NCI-H146 treated with DMSO at 0.1 percent for 48 hours (cell line): ENCODE measurements around the gene MRPL12.
"Not testable (repeated sequence)": the region's sequence is repeated elsewhere in the genome, so short reads cannot be mapped to it uniquely, and the experiment has no call there.

ENCODE experiments used
- DNase-seq: peaks from one replicate; lab custom pipeline; 2025; ENCODE audit not compliant: unreplicated experiment; lab: John Stamatoyannopoulos, UW

Gene MRPL12

DNA sequence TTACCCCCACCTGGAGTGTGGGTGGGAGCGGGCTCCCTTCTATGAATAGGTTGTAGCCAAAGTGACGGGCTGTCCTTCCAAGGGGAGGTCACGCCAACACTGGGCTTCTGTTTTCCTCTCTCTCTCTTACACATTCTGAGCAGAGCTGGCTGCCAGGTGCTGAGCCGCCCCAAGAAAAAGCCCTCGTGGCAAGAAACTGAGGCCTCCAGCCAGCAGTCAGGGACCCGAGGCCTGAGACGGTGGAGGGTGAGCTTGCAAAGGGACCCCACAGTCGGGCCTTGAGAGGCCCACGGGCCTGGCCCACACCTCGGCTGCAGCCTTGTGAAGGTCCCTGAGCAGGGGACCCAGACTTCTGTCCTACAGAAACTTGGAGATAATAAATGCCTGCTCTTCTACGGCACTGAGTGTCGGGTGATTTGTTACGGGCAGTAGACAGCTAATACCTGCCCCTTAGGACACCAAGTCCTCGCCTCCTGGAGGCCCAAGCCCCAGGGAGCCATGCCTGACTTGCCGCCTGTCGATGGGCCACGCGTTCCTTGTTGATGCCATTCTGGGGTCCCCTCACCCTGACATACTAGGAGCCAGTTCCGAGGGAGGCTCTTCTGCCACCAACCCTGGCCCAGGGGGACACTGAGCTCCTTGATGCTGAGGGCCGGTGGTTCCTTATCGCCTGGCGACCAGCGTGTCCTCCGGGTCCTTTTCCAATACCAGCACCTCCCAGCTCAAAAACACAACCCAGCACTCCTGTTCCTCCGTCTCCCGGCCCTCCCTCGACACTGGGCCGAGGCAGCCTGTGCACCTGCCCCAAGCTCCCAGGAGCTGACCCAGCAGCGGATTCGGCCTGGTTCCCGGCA, 35.0 kb downstream of the MRPL12 start:
- no peak for DNase-seq

DNA sequence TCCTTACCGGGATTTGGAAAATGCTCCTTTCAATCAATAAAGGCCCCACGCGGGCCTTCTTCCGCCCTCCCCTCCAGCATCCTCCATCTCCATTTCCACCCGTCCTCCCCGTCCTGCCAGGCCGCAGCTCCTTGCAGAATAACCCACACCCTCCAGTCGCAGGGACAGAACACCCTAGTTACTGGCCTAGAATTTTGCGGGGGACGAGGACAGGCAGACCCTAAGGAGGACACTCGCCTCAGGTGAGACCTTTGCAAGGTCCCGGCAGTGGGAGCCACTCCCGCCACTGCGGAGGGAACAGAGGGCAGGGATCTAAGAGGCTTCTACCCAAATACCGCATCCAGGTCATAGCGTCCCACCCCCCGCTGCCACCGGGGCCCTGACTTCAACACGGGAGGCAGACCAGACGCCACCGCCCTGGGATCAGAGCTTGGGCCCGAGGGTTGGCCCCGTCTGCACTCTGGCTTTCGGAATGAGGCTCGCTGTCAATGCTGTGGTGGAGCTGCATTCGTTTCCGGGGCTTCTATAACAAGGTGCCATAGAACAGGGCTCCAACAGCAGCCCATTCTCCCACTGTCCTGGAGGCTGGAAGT, 35.7 kb downstream of the MRPL12 start:
- no peak for DNase-seq

DNA sequence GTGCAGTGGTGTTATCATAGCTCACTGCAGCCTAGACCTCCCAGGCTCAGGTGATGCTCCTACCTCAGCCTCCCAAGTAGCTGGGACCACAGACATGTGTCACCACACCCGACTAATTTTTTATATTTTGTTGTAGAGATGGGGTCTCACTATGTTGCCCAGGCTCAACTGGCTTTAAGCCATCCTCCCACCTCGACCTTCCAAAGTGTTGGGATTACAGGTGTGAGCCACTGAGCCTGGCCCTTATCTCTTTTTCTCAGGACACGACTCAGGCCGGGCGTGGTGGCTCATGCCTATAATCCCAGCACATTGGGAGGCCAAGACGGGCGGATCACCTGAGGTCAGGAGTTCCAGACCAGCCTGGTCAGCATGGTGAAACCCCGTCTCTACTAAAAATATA, 36.4 kb downstream of the MRPL12 start:
- not testable (repeated sequence) for DNase-seq

DNA sequence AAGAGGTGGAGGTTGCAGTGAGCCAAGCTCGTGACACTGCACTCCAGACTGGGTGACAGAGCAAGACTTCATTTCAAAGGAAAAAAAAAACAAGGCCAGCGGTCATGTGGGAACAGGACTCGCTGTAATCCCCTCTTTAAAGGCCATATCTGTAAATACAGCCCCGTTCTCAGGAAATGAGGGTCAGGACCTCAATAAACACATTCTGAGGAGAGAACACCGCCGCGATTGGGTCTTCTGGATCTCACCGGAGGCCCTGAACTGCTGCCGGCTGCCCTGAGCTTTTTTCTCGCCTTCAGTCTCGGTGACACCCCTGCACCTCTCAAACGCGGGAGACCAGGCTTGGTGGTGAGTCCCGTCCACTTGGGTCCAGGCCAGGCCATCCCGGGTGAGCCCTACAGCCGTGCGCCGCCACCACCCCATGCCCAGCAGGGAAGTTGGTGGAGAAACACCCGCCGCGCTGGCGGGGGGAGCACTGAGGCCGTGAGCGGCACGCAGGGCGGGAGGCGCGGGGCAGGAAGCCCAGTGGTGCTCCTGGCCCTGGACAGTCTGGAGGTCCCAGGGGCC, 37.3 kb downstream of the MRPL12 start:
- no peak for DNase-seq

DNA sequence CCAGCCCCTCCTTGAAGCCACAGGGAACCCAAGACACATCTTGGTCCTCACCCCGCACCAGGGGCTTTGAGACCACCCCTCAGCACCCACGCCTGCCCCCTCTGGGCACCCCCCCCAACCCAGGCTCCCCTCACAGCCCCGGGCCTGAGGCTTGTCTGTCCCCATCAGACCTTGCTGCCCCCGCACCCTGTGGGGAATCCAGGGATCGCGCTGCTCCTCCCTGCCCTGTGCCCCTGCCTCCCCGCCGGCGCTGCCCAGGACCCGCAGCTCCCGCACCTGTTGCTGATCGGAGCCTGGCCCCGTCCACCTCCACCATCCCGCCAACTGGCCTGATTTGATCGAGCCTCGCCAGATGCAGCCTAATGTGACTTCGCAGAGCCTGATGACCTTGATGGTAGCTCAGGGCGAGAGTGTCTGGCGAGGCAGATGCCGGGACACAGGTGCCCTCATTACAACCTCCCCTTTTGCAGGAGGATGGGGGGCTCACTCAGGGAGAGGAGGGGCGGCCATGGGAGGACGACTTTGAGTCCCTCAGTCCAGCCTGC, 38.0 kb downstream of the MRPL12 start:
- DNase-seq: no peak

DNA sequence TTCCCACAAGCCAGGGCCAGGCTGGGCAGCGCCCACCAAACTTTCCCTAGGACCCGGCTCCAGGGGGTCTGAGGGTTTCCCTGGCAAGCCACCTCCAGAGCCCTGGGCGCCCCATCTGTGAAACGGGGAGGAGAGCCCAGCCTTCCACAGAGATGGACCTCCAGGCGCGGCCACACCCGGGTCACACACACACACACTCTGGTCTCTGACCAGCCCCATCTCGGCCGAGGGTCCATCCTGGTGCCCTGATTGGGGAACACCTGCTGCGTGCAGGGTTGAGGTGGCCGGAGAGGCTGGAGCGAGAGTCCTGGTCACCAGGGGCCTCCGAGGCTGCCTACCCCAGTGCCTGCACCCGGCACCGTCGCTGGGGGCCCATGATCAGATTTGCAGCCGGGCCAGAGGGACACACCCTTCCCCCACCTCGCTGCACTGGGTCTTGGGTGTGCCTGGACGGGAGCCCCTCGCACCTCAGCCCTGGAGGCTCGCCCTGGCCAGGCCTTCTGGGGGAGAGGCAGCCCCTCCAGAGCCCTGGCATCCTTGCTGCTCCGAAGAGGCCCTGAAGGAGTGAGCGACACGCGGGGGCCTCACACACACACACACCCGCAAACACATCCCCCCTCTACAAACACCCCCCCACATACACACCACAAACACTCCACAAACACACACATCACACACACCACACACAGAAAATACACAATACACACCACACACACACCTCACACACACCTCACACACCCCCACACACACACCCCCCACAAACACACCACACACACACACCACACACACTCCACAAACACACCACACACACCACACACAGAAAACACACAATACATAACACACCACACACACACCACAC, 38.7 kb downstream of the MRPL12 start:
- DNase-seq: no peak
